Measurements from ENCODE around the gene NIPA2.
"Not testable (repeated sequence)": the region's sequence is repeated elsewhere in the genome, so short reads cannot be mapped to it uniquely, and the experiment has no call there.

Gene NIPA2

GRCh38 chr15:22838292-22839042 lies at the start of gene NIPA2:
Gene NIPA2, plus strand, starts transcription at chr15:22838666. Its CDS starts 13,066 bp downstream, at chr15:22851732.
- peak; percentile 98 to 99 for DNase-seq (ENCODE audit: low read depth in 2 of 2)

- no peak for DNase-seq (ENCODE audit: low read depth in 2 of 2)
Measured at GRCh38 chr15:22794063-22794462, 44.4 kb upstream of the NIPA2 start.

DNA sequence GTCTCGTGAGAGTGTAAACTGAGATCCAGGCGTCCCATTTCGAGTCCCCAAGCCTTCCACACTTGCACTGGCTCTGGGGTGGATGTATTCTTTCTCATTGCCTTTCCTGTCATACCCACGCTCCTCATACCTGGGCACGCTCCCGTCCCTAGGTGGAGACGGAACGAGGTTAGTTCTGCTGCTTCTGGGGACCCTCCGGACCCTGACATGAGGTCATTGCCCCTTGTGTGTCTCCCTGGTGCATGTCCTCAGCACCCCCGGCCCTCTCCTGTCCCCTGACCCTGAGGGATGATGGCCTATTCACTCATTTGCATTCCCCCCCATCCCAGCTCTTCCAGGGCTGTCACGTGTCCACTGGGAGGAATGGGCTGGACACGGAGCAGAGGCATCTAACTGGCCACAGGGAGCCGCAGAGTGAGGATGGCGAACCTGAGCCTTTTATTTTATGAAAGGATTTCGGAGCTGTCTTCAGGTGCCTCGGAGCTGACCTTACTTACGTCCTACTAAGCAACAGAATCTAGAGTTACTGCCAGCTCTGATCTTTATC lies 43.8 kb upstream of the NIPA2 start:
- no peak for DNase-seq (ENCODE audit: low read depth in 2 of 2)

- no peak for DNase-seq (ENCODE audit: low read depth in 2 of 2)
Measured at GRCh38 chr15:22795206-22796063, 43.0 kb upstream of the NIPA2 start.

DNA sequence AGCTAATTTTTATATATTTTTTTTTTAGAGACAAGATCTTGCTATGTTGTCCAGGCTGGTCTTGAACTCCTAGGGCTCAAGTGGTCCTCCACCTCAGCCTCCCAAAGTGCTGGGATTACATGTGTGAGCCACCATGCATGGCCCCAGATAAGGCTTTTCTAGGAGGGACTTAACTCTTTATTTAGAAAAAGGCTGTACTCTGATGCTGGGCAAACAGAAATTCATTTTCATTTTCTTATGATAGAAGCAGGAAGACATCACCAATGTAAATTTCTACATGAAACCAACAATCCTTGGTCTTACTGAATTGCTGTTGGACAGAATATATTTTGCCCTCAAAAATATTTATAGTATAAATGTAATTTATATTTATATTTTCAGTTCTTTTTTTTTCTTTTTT lies 42.4 kb upstream of the NIPA2 start:
- DNase-seq (ENCODE audit: low read depth in 2 of 2): no peak

DNA sequence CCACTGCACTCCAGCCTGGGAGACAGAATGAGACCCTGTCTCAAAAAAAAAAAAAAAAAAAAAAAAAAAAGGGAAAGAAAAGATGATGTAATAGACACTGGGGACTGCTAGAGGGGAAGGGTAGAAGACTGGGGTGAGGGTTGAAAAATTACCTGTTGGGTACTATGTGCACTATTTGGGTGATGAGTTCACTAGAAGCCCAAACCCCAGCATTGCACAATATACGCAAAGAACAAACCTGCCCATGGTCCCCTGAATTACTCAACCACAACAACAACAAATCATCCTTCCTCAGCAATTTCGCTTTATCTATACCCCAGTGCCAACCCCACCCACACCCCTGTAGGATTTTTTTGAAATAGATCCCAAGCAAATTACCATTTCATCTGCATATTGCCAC lies 38.6 kb upstream of the NIPA2 start:
- DNase-seq (ENCODE audit: low read depth in 2 of 2): no peak

DNA sequence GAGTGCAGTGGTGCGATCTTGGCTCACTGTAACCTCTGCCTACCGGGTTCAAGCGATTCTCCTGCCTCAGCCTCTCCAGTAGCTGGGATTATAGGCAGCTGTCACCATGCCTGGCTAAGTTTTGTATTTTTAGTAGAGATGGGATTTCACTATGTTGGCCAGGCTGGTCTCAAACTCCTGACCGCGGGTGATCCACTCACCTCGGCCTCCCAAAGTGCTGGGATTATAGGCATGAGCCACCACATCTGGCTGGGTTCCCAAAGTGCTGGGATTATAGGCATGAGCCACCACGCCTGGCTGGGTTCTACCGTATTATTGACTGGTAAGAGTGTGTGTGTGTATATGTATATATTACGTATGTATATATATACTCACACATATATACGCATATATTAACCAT lies 35.5 kb upstream of the NIPA2 start:
- DNase-seq (ENCODE audit: low read depth in 2 of 2): not testable (repeated sequence)

DNA sequence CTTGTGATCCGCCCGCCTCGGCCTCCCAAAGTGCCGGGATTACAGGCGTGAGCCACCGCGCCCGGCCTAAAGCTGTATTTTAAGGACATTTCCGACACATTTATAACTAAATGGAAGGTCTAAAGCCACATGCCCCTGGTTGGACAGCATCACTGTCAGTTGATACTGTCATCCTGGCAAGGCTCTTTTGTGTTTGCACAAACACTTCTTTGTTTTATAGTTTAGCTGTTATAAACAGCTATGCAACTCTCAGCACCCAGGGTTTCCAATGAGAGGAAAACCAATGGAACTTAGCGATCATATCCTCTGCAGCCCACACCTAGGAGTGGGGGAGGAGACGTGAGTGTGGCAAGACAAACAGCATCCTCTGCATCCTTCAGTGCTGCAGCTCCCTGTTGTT lies 32.3 kb upstream of the NIPA2 start:
- no peak for DNase-seq (ENCODE audit: low read depth in 2 of 2)

DNA sequence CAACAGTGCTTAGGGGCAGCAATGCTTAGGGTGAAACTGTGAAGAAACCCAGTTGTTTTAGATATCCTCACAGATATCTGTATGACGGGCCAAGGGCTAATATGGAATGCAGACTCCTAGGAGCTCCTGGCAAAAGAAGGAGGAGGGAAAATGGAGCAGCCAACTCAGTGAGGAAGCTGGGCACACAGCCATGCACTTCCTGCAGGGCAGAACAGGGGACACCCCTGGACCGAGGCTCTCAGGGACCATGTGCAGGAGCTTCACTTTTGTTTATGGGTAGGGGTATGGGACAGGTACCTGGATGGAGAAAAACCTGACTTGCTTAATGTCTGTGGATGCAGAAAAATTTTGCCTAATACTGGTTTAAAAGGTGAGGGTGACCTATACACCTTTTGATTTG lies 31.8 kb upstream of the NIPA2 start:
- no peak for DNase-seq (ENCODE audit: low read depth in 2 of 2)

DNA sequence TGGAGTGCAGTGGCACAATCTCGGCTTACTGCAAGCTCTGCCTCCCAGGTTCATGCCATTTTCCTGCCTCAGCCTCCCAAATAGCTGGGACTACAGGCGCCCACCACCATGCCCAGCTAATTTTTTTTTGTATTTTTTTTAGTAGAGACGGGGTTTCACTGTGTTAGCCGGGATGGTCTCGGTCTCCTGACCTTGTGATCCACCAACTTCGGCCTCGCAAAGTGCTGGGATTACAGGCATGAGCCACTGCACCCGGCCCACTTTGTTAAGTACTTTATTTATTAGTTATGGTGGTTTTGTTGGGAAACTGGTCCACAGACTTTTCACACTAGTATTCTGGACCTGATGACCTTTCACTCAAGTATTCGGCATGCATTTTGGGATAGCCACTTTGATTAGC lies 30.6 kb upstream of the NIPA2 start:
- DNase-seq (ENCODE audit: low read depth in 2 of 2): not testable (repeated sequence)

GRCh38 chr15:22808240-22808639 lies 30.2 kb upstream of the NIPA2 start:
- no peak for DNase-seq (ENCODE audit: low read depth in 2 of 2)

DNA sequence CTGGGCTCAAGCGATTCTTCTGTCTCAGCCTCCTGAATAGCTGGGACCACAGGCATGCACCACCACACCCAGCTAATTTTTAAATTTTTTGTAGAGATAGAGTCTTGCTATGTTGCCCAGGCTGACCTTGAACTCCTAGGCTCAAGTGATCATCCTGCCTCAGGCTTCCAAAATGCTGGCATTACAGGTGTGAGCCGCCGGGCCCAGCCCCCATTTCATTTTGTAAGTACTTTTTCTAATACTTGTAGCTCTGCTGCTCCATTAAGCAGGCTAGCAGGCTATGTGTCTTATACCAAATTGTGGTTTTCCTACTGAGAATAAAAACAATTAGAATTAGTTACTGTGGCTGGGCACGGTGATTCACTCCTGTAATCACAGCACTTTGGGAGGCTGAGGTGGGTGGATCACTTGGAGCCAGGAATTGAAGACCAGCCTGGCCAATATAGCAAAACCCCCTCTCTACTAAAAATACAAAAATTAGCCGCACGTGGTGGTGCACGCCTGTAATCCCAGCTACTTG lies 29.6 kb upstream of the NIPA2 start:
- DNase-seq (ENCODE audit: low read depth in 2 of 2): no peak

- DNase-seq (ENCODE audit: low read depth in 2 of 2): no peak
Measured at GRCh38 chr15:22810033-22810852, 28.2 kb upstream of the NIPA2 start.

DNA sequence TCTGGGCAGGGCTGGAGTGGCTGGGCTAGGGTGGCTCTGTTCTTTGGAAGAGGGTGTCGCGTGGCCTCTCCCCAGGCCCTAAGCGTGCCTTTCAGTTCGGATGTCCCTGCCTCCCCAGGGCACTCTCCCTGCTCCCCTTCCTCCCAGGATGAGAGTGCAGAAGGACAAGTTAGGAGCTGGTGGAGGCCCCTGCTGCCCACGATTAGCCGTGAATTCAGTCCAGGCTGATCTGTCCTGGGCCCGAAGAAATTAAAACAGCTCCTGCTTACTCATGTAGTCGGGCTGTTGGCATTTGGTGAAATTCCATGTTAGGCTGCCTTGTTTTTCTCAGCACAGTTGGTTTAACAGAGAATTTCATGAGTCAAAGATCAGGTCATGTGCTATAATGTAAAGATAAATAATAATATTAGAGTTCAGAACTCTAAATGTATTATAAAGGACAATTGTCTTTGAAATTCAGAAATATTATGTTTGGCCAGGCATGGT lies 27.6 kb upstream of the NIPA2 start:
- no peak for DNase-seq (ENCODE audit: low read depth in 2 of 2)

- no peak for DNase-seq (ENCODE audit: low read depth in 2 of 2)
Measured at GRCh38 chr15:22811640-22812039, 26.8 kb upstream of the NIPA2 start.

- DNase-seq (ENCODE audit: low read depth in 2 of 2): no peak
Measured at GRCh38 chr15:22813844-22814243, 24.6 kb upstream of the NIPA2 start.

DNA sequence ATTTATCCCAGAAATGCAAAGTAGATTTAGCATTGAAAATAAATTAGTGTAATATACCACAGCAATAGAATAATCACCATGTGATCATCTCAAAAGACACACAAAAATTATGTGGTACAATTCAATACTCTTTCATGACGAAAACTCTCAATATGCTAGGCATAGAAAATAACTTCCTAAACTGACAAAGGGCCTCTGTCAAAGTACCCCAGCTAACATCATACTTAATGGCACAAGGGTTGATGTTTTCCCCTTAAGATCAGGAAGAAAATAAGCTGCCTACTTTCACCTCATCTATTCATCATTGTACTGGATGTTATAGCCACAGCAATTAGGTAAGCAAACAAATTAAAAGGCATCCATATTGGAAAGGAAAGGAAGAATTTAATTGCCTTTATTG lies 22.7 kb upstream of the NIPA2 start:
- DNase-seq (ENCODE audit: low read depth in 2 of 2): no peak

GRCh38 chr15:22819651-22820050 lies 18.8 kb upstream of the NIPA2 start:
- no peak for DNase-seq (ENCODE audit: low read depth in 2 of 2)

DNA sequence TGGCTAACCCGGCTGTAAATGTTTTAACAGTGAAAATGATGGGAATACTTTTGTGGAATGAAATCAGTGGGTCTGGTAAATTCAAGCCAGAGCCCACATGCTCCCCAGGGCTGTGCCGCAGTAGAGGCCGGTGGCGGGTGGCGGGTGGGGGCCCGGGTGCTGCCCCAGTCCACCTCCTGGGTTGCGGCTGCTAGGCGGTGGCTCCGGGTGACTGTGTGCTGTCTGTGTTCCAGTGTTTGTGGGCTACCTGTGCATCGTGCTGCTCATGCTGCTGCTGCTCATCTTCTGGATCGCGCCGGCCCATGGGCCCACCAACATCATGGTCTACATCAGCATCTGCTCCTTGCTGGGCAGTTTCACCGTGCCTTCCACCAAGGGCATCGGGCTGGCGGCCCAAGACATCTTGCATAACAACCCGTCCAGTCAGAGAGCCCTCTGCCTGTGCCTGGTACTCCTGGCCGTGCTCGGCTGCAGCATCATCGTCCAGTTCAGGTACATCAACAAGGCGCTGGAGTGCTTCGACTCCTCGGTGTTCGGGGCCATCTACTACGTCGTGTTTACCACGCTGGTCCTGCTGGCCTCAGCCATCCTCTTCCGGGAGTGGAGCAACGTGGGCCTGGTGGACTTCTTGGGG lies 14.9 kb upstream of the NIPA2 start:
- no peak for DNase-seq (ENCODE audit: low read depth in 2 of 2)

- DNase-seq (ENCODE audit: low read depth in 2 of 2): no peak
Measured at GRCh38 chr15:22827125-22827524, 11.3 kb upstream of the NIPA2 start.

- no peak for DNase-seq (ENCODE audit: low read depth in 2 of 2)
Measured at GRCh38 chr15:22831473-22831872, 7.0 kb upstream of the NIPA2 start.

Measured in activated CD4-positive, alpha-beta T cell treated with anti-CD3 and anti-CD28 coated beads for 24 hours (primary cell).